Mammary epithelial cell (primary cell): Measurements from ENCODE around the gene TOM1.

ENCODE experiments used
- EZH2 ChIP-seq: IDR thresholded peaks from 2 replicates; pipeline ENCODE4 v1.6.1; 2012; ENCODE audit warnings: low read length, inconsistent platforms, borderline replicate concordance
- TF ChIP-seq, protein P1 (sequence below), 2 donors: IDR thresholded peaks in 1 of 2; conservative IDR thresholded peaks in 1 of 2; 2 replicates each; pipeline ENCODE4 v1.5.1; 2011 to 2012; ENCODE audit warnings: inconsistent platforms in 2 of 2, low read length in 2 of 2, mild to moderate bottlenecking in 2 of 2, control low read depth in 1 of 2, low read depth in 1 of 2; ENCODE audit not compliant: insufficient read depth in 1 of 2; ENCODE audit errors: extremely low read depth in 1 of 2

DNA sequence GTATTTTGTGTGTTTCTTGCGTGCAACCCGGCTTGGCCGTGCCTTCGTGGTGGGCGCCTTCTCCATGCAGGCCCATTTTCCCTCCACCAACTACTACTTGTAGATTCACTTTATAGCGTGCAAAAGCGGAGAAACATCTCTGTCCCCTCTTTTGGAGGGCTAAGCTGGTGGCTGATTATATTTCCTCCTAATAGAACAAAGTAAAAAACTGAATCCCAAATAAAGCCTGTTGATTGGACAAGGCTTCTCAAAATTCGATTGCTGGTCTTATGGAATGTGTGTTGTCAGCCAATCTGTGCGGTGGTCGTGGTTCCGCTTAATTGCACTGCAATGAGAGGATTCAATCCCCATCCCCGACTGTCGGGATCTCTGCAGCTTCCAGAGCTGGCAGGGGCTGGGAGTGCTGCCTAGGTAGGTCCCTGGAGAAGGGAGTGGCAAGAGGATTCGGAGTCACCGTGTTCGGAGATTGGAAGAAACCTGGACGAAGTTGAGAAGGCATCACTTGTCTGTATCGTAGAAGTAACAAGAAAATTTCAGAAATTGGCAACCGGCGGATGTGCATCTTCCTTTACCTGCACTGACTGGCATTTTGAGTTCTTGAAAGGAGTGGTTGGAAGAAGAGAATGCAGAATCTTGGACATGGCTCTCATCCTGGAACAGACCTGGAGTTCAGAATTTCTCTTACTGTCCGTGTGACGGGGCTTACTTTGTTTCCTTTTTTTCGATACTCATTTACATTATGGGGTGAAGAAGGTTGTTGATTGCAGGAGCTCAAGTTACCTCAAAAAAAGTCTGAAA is 41.3 kb upstream of the TOM1 start:
- TF ChIP-seq, protein P1, sequence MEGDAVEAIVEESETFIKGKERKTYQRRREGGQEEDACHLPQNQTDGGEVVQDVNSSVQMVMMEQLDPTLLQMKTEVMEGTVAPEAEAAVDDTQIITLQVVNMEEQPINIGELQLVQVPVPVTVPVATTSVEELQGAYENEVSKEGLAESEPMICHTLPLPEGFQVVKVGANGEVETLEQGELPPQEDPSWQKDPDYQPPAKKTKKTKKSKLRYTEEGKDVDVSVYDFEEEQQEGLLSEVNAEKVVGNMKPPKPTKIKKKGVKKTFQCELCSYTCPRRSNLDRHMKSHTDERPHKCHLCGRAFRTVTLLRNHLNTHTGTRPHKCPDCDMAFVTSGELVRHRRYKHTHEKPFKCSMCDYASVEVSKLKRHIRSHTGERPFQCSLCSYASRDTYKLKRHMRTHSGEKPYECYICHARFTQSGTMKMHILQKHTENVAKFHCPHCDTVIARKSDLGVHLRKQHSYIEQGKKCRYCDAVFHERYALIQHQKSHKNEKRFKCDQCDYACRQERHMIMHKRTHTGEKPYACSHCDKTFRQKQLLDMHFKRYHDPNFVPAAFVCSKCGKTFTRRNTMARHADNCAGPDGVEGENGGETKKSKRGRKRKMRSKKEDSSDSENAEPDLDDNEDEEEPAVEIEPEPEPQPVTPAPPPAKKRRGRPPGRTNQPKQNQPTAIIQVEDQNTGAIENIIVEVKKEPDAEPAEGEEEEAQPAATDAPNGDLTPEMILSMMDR (conservative IDR thresholded peaks at IDR 0.05 in 1 of 2, IDR thresholded peaks at IDR 0.05 in 1 of 2; ENCODE audit: extremely low read depth in 1 of 2, insufficient read depth in 1 of 2, low read depth in 1 of 2, low read length in 2 of 2) = no peak
- TF ChIP-seq EZH2 = no peak
